NCI-H748 (cell line): Measurements from ENCODE around the gene ADAM21.
"Not testable (repeated sequence)": the region's sequence is repeated elsewhere in the genome, so short reads cannot be mapped to it uniquely, and the experiment has no call there.

Source experiments
- DNase-seq: peaks from one replicate; lab custom pipeline; 2025; ENCODE audit not compliant: unreplicated experiment; lab: John Stamatoyannopoulos, UW

The ADAM21 gene

GRCh38 chr14:70451874-70452273 lies at the start of gene ADAM21:
Gene ADAM21, plus strand, starts transcription at chr14:70452174. Its CDS starts 5,326 bp downstream, at chr14:70457500.
- DNase-seq, result no peak

GRCh38 chr14:70403335-70403734 lies 48.6 kb upstream of the ADAM21 start:
- not testable (repeated sequence) for DNase-seq

GRCh38 chr14:70406216-70406615 lies 45.8 kb upstream of the ADAM21 start:
- DNase-seq, result not testable (repeated sequence)

GRCh38 chr14:70407621-70408020 lies 44.4 kb upstream of the ADAM21 start:
- DNase-seq, result no peak

- DNase-seq, result peak; percentile 8
These were observed 36.2 kb upstream of the ADAM21 start for GRCh38 chr14:70415788-70416187.

- DNase-seq, result peak; percentile 58
These were observed 35.6 kb upstream of the ADAM21 start for GRCh38 chr14:70416338-70416724.

- peak; percentile 89 for DNase-seq
These were observed 35.1 kb upstream of the ADAM21 start, which contains the start of gene SYNJ2BP for GRCh38 chr14:70416725-70417349. Gene SYNJ2BP, minus strand, starts transcription at chr14:70417090. Its CDS starts 127 bp downstream, at chr14:70416963.

GRCh38 chr14:70419270-70419931 lies 32.6 kb upstream of the ADAM21 start:
- DNase-seq, result not testable (repeated sequence)

- DNase-seq, result no peak
These were observed 29.4 kb upstream of the ADAM21 start for GRCh38 chr14:70422538-70422937.

- DNase-seq, result peak; percentile 25
These were observed 26.6 kb upstream of the ADAM21 start for GRCh38 chr14:70425354-70425753.

GRCh38 chr14:70426555-70426954 lies 25.4 kb upstream of the ADAM21 start:
- not testable (repeated sequence) for DNase-seq

GRCh38 chr14:70436867-70437266 lies 15.1 kb upstream of the ADAM21 start:
- DNase-seq, result no peak

- no peak for DNase-seq
These were observed 10.3 kb upstream of the ADAM21 start for GRCh38 chr14:70441641-70442040.

- no peak for DNase-seq
These were observed 9.2 kb upstream of the ADAM21 start for GRCh38 chr14:70442750-70443149.

- peak; percentile 80 for DNase-seq
These were observed 3.2 kb upstream of the ADAM21 start for GRCh38 chr14:70448633-70449340.

- no peak for DNase-seq
These were observed 2.8 kb downstream of the ADAM21 start for GRCh38 chr14:70454731-70455130.

GRCh38 chr14:70468731-70469130 lies 16.8 kb downstream of the ADAM21 start:
- no peak for DNase-seq

- not testable (repeated sequence) for DNase-seq
These were observed 19.0 kb downstream of the ADAM21 start for GRCh38 chr14:70470863-70471563.

- no peak for DNase-seq
These were observed 20.5 kb downstream of the ADAM21 start for GRCh38 chr14:70472253-70473159.

- DNase-seq, result no peak
These were observed 21.9 kb downstream of the ADAM21 start for GRCh38 chr14:70473825-70474224.
